BJ (cell line): Measurements from ENCODE around the gene XPR1. TPM values are rescaled to one million over a fixed set of nuclear protein-coding genes. Genes with fewer than 3 reads are reported as not detected.

Experiments
- CTCF ChIA-PET: fragments of 350-600 bp; formaldehyde crosslinking; extraction: SDS; loops from one replicate; lab custom pipeline; 2021; ENCODE audit warnings: antibody characterized with exemption, inconsistent platforms; lab: Yijun Ruan, JAX
- POLR2A ChIA-PET: fragments of 300-600 bp; sonication (Branson Sonifier 250); formaldehyde crosslinking; extraction: SDS; loops from one replicate; lab custom pipeline; 2021; ENCODE audit warnings: antibody characterized with exemption; lab: Charles Lee
- DNase-seq: peaks from one replicate; pipeline ENCODE4 v3.0.0-alpha.2; 2011; ENCODE audit warnings: low read depth
- H3K27me3 ChIP-seq: 2 replicates; pipeline ENCODE4 v1.6.0; 2011; ENCODE audit warnings: low read length; ENCODE audit not compliant: control insufficient read depth, insufficient read depth
- H3K36me3 ChIP-seq: 2 replicates; pipeline ENCODE4 v1.5.1; 2011; ENCODE audit warnings: low read length; ENCODE audit not compliant: control insufficient read depth, insufficient read depth
- H3K4me3 ChIP-seq: 2 replicates; pipeline ENCODE4 v1.5.1; 2011; ENCODE audit warnings: low read depth, mild to moderate bottlenecking, control low read depth, low read length
- polyA plus RNA-seq: library from polyadenylated mRNA; depleted of rRNA; stranded (reverse); fragments of >200 nt; gene quantifications from 2 replicates; pipeline ENCODE4 v1.2.3, GENCODE V29; 2011
- TF ChIP-seq, protein P1 (sequence below): IDR thresholded peaks from 2 replicates; pipeline ENCODE4 v1.5.1; 2011; ENCODE audit warnings: low read depth, mild to moderate bottlenecking, control low read depth, inconsistent platforms, low read length, moderate library complexity; ENCODE audit not compliant: insufficient read depth

XPR1 gene
- polyA plus RNA-seq, 1 experiment, result 17.3 TPM

DNA sequence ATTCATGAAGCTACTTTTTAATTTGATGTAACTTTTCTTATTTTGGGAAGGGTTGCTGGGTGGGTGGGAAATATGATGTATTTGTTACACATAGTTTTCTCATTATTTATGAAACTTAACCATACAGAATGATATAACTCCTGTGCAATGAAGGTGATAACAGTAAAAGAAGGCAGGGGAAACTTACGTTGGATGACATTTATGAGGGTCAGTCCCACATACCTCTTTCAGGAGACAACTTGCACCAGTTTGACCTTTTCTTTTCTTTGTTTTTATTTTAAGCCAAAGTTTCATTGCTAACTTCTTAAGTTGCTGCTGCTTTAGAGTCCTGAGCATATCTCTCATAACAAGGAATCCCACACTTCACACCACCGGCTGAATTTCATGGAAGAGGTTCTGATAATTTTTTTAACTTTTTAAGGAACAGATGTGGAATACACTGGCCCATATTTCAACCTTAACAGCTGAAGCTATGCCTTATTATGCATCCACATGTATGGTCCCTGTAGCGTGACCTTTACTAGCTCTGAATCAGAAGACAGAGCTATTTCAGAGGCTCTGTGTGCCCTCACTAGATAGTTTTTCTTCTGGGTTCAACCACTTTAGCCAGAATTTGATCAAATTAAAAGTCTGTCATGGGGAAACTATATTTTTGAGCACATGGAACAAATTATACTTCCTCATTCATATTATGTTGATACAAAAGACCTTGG, 252.9 kb downstream of the XPR1 start:
- POLR2A ChIA-PET, result interaction anchor here (0.6 kb wide), 1 partner anchor 137 kb away, joined by 21 read pairs; no protein-coding TSS in a partner anchor
- CTCF ChIA-PET, result interaction anchor here (0.7 to 8.0 kb wide), 2 partner anchors 258 to 370 kb away, joined by 3 to 78 read pairs; no protein-coding TSS in a partner anchor
- no peak for DNase-seq
- TF ChIP-seq, protein P1, sequence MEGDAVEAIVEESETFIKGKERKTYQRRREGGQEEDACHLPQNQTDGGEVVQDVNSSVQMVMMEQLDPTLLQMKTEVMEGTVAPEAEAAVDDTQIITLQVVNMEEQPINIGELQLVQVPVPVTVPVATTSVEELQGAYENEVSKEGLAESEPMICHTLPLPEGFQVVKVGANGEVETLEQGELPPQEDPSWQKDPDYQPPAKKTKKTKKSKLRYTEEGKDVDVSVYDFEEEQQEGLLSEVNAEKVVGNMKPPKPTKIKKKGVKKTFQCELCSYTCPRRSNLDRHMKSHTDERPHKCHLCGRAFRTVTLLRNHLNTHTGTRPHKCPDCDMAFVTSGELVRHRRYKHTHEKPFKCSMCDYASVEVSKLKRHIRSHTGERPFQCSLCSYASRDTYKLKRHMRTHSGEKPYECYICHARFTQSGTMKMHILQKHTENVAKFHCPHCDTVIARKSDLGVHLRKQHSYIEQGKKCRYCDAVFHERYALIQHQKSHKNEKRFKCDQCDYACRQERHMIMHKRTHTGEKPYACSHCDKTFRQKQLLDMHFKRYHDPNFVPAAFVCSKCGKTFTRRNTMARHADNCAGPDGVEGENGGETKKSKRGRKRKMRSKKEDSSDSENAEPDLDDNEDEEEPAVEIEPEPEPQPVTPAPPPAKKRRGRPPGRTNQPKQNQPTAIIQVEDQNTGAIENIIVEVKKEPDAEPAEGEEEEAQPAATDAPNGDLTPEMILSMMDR, result no peak
- Histone ChIP-seq H3K36me3 (no peaks in the 10 kb centered on the region), H3K27me3 (no peaks in the 10 kb centered on the region), H3K4me3 (no peak overlapping the region)

DNA sequence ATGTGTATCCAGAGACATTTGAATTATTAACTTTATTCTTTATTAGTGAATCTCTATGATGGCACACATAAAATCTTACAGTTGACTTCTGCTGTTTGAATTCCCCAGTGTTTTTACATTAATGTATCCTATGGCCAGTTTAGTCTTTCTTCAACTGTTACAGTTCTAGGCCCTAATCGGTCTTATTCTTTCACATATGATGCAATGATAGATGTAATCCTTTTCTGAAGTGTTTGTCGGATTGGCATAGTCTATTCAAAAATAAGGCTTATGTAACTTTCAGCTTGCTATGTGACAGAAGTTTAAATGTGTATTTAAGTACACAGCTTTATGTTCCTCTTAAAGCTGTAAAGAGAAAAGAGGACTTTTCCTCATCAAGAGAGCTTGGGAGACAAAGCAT, 254.5 kb downstream of the XPR1 start:
- TF ChIP-seq, protein P1, result no peak
- CTCF ChIA-PET, result interaction anchor here (1.0 to 8.0 kb wide), 4 partner anchors 16 to 279 kb away, joined by 3 to 78 read pairs (median 4); no protein-coding TSS in a partner anchor
- Histone ChIP-seq H3K27me3 (no peaks in the 10 kb centered on the region), H3K36me3 (no peaks in the 10 kb centered on the region), H3K4me3 (no peak overlapping the region)
- no peak for DNase-seq
- POLR2A ChIA-PET, result no interaction called here

DNA sequence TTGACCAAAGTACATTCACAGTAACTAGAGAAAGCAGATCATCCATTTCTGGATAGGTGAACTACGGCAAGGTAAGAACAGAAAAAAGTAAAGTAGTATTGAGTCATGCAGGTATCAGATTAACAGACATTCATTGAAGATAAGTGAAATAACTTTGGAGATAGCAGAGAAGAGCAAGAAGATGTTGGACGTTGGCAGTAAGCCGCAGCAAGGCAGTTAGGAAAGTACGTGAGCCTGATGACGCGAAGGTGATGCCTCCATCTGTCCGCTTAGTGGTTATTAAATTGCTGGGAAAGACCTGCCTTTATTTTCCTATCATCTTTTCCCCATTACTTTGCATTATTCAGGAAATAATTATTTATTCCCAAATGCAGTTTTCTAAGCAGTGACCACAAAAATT, 256.0 kb downstream of the XPR1 start:
- ChIA-PET CTCF (interaction anchor here (0.7 to 8.0 kb wide), 2 partner anchors 14 to 255 kb away, joined by 3 to 78 read pairs; no protein-coding TSS in a partner anchor), POLR2A (no interaction called here)
- Histone ChIP-seq H3K27me3 (no peaks in the 10 kb centered on the region), H3K4me3 (no peak overlapping the region), H3K36me3 (no peaks in the 10 kb centered on the region)
- TF ChIP-seq, protein P1, result no peak
- DNase-seq, result no peak

DNA sequence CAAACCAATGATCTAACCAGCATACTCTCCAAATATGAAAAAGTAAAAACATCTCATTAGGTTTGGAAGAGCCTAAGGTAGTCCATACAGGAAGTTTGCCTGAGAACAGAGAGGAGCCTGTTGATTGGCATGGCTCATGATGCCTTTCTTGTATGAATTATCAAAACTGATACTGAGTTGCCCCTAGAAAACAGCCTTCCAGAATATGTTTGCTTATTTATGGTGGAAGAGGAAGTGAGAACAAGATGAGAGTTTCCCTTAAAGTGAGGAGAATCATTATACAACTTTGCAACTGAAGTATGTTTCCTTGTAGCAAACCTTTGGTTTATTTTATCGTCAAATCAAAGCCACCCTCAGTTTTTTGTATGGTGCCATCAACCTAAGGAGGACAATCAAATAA, 257.0 kb downstream of the XPR1 start:
- ChIA-PET CTCF (no interaction called here), POLR2A (no interaction called here)
- TF ChIP-seq, protein P1, result no peak
- no peak overlapping the region for H3K4me3 ChIP-seq
- no peak for DNase-seq
- no peaks in the 10 kb centered on the region for H3K27me3 ChIP-seq
- no peaks in the 10 kb centered on the region for H3K36me3 ChIP-seq

DNA sequence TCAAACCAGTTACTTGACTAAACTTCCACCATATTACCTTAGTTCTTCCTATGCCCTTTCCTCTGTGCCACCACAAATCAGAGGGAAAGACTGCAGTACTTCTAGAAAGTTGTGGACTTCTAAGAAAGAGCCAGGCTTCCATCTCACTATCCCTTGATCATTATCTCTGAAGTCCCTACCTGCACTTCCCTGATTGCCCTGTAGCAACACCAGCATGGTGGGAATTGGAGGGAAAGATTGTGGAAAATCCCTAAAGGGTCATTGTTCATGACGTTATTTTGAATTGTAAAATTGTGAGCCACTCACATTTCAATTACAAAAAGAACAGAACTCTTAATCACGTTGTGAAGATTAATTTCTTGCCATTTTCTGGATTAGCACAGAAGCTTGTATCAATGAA, 257.5 kb downstream of the XPR1 start:
- ChIA-PET CTCF (no interaction called here), POLR2A (no interaction called here)
- H3K4me3 ChIP-seq, result no peak overlapping the region
- TF ChIP-seq, protein P1, result no peak
- no peaks in the 10 kb centered on the region for H3K27me3 ChIP-seq
- no peak for DNase-seq
- no peaks in the 10 kb centered on the region for H3K36me3 ChIP-seq
